Naive thymus-derived CD4-positive, alpha-beta T cell (primary cell): ENCODE results near the gene RHBDF1. TPM values are rescaled to one million over a fixed set of nuclear protein-coding genes. Genes with fewer than 3 reads are reported as not detected.

ENCODE experiments used
- ATAC-seq: fragments of 150-1000 bp; cut with Tn5 transposase; 2 replicates; pipeline ENCODE4 v1.10.0; 2021; ENCODE audit warnings: mild to moderate bottlenecking, moderate library complexity
- CTCF ChIA-PET: fragments of 350-600 bp; sonication (Branson Sonifier 250); formaldehyde crosslinking; loops from one replicate; lab custom pipeline; 2021; ENCODE audit warnings: antibody characterized with exemption; lab: Charles Lee
- POLR2A ChIA-PET: fragments of 350-600 bp; sonication (Branson Sonifier 250); formaldehyde crosslinking; loops from one replicate; lab custom pipeline; 2021; ENCODE audit warnings: antibody characterized with exemption, inconsistent platforms; lab: Charles Lee
- DNase-seq, 9 donors: peaks; one replicate each; pipeline versions ENCODE4 v3.0.0 to v3.0.0-alpha.2; 2020 to 2022; ENCODE audit warnings: mixed read lengths in 1 of 9
- H3K27ac ChIP-seq: one replicate; pipeline ENCODE4 v1.7.0; 2013; ENCODE audit warnings: mild to moderate bottlenecking, low read depth, low read length, moderate library complexity
- H3K27me3 ChIP-seq, 2 donors: one replicate each; pipeline ENCODE4 v1.7.0; 2013; ENCODE audit warnings: low read length in 2 of 2, mild to moderate bottlenecking in 2 of 2, moderate library complexity in 2 of 2; ENCODE audit not compliant: control insufficient read depth in 2 of 2, insufficient read depth in 2 of 2
- H3K36me3 ChIP-seq, 3 experiments: 1 replicate in 2 of 3; 2 replicates in 1 of 3; pipeline ENCODE4 v1.7.0; 2013; ENCODE audit warnings: low read length in 3 of 3, mild to moderate bottlenecking in 3 of 3, moderate library complexity in 1 of 3; ENCODE audit not compliant: insufficient read depth in 3 of 3, control insufficient read depth in 2 of 3
- H3K4me1 ChIP-seq, 2 donors: one replicate each; pipeline ENCODE4 v1.7.0; 2013; ENCODE audit warnings: low read length in 2 of 2, mild to moderate bottlenecking in 2 of 2, moderate library complexity in 1 of 2; ENCODE audit not compliant: control insufficient read depth in 2 of 2, insufficient read depth in 2 of 2
- H3K4me3 ChIP-seq: 2 replicates; pipeline ENCODE4 v1.7.0; 2013; ENCODE audit warnings: mild to moderate bottlenecking, low read length
- H3K9me3 ChIP-seq, 3 experiments: 1 replicate in 2 of 3; 2 replicates in 1 of 3; pipeline ENCODE4 v1.7.0; 2013; ENCODE audit warnings: low read length in 3 of 3; ENCODE audit not compliant: control insufficient read depth in 2 of 3
- H3K27ac Mint-ChIP-seq, 9 donors: one replicate each; pipeline ENCODE4 v1.8.0; 2020 to 2022; ENCODE audit warnings: mixed read lengths in 9 of 9, mild to moderate bottlenecking in 8 of 9, moderate library complexity in 5 of 9, inconsistent platforms in 2 of 9
- H3K27me3 Mint-ChIP-seq, 5 donors: one replicate each; pipeline ENCODE4 v1.8.0; 2021 to 2022; ENCODE audit warnings: mixed read lengths in 5 of 5, mild to moderate bottlenecking in 1 of 5
- H3K36me3 Mint-ChIP-seq, 5 donors: one replicate each; pipeline ENCODE4 v1.8.0; 2020 to 2022; ENCODE audit warnings: mixed read lengths in 5 of 5, mild to moderate bottlenecking in 3 of 5, inconsistent platforms in 1 of 5
- H3K4me1 Mint-ChIP-seq, 7 donors: one replicate each; pipeline ENCODE4 v1.8.0; 2020 to 2022; ENCODE audit warnings: mixed read lengths in 7 of 7, mild to moderate bottlenecking in 3 of 7, inconsistent platforms in 1 of 7
- H3K4me3 Mint-ChIP-seq, 10 donors: one replicate each; pipeline ENCODE4 v1.8.0; 2020 to 2022; ENCODE audit warnings: mild to moderate bottlenecking in 10 of 10, mixed read lengths in 10 of 10, moderate library complexity in 6 of 10, inconsistent platforms in 2 of 10
- H3K9me3 Mint-ChIP-seq, 11 donors: one replicate each; pipeline ENCODE4 v1.8.0; 2020 to 2022; ENCODE audit warnings: mixed read lengths in 11 of 11, mild to moderate bottlenecking in 4 of 11, inconsistent platforms in 1 of 11, moderate library complexity in 1 of 11
- intact Hi-C, 2 donors: fragments of 100-400 bp; cut with micrococcal nuclease; formaldehyde crosslinking; loops; one replicate each; pipeline ENCODE4 v1.15.1; 2023
- polyA plus RNA-seq, 2 donors: library from polyadenylated mRNA; unstranded; fragments of 300-500 nt; fragmentation: Illumina TruSeq; gene quantifications; one replicate each; pipeline ENCODE4 v1.2.3, GENCODE V29; 2021
- total RNA-seq, 6 experiments: library from RNA in 5 of 6; stranded (reverse) in 5 of 6; gene quantifications; 1 replicate in 5 of 6; 2 replicates in 1 of 6; pipeline ENCODE4 v1.2.3 and lab custom pipeline; 2021 to 2026

RHBDF1 gene
- total and polyA plus RNA-seq, 7 experiments from 2014 or later, result 0.66 to 1.6 TPM; not detected in 5

DNA sequence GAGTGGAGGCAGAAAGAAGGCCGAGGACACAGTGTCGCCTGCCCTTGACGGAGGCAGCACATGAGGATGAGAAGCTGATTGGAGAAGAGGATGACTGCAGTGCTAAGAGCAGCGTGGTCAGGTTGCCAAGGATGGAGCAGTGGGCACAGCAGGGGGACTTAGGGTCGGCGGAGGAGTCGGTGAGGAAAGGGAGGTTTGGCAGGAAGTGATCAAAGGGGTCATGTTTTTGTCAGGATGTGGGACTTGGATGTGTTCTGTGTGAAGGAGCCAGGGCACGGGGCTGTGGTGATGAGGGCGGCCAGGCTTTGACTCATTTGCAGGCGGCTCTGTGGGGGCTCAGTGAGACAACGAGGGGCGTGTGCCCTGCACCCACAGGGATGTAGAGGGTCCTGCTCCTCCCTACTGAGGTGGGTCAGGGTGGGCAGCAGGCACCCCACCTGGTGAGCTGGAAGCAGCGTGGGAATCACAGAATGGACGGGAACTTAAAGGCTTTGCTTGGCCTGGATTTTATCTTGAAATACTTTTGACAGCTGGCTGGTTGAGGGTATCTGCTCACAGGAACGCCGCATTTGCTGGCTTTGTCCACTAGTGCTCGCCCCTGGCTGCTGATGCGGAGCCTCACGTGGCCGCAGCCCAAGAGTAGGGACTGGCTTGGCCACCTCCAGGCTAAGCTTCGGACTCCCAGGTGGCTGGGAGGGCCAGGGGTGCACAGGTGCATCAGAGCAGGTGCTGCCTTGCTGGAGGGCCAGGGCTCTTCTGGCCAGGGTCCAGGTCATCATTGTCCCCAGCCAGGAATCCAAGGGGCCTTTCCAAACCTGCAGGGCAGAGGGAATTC is 11.6 kb upstream of the RHBDF1 start:
- Histone ChIP-seq H3K4me1 (peaks cover 10 to 11% of the 10 kb centered on the region in 2 donors), H3K9me3 (no peaks in the 10 kb centered on the region), H3K36me3 (peaks cover 0 to 67% (median 0%) of the 10 kb centered on the region in 3 experiments), H3K27ac (peak overlapping the region; percentile 59), H3K27me3 (no peaks in the 10 kb centered on the region), H3K4me3 (no peak overlapping the region)
- peaks cover 0 to 7% (median 4%) of the 10 kb centered on the region in 5 donors for H3K36me3 Mint-ChIP-seq
- CTCF ChIA-PET, result no interaction called here
- peaks cover 17 to 39% (median 28%) of the 10 kb centered on the region in 7 donors for H3K4me1 Mint-ChIP-seq
- no peak for DNase-seq
- peak overlapping the region; percentile 77 to 91 (median 82) for H3K27ac Mint-ChIP-seq
- intact Hi-C loops, result no loop called here
- H3K4me3 Mint-ChIP-seq, result peak overlapping the region in 8 of 10 donors; percentile 1 to 70 (median 47)
- H3K27me3 Mint-ChIP-seq, result no peaks in the 10 kb centered on the region
- no peak for ATAC-seq
- POLR2A ChIA-PET, result no interaction called here
- H3K9me3 Mint-ChIP-seq, result no peaks in the 10 kb centered on the region

GRCh38 chr16:83060-83603 is 10.7 kb upstream of the RHBDF1 start:
- Histone ChIP-seq H3K27ac (no peak overlapping the region), H3K4me1 (peaks cover 11 to 13% of the 10 kb centered on the region in 2 donors), H3K36me3 (peaks cover 0 to 58% (median 0%) of the 10 kb centered on the region in 3 experiments), H3K9me3 (no peaks in the 10 kb centered on the region), H3K4me3 (no peak overlapping the region), H3K27me3 (no peaks in the 10 kb centered on the region)
- DNase-seq (no peak), ATAC-seq (no peak)
- intact Hi-C loops, result no loop called here
- Mint-ChIP-seq H3K27me3 (no peaks in the 10 kb centered on the region), H3K36me3 (peaks cover 0 to 7% (median 4%) of the 10 kb centered on the region in 5 donors), H3K27ac (peak overlapping the region in 7 of 9 donors; percentile 14 to 86 (median 30)), H3K9me3 (peaks cover 0 to 1% (median 0%) of the 10 kb centered on the region in 11 donors), H3K4me1 (peaks cover 17 to 43% (median 34%) of the 10 kb centered on the region in 7 donors), H3K4me3 (peak overlapping the region in 1 of 10 donors; percentile 70)
- ChIA-PET CTCF (no interaction called here), POLR2A (no interaction called here)

- H3K36me3 ChIP-seq, result peaks cover 0 to 25% (median 0%) of the 10 kb centered on the region in 3 experiments
- no peak overlapping the region for H3K27ac ChIP-seq
- peaks cover 0 to 7% (median 0%) of the 10 kb centered on the region in 5 donors for H3K36me3 Mint-ChIP-seq
- H3K4me1 Mint-ChIP-seq, result peaks cover 18 to 53% (median 35%) of the 10 kb centered on the region in 7 donors
- H3K4me3 ChIP-seq, result no peak overlapping the region
- DNase-seq, result no peak
- intact Hi-C loops, result loop anchor here in 1 of 2 donors (2.0 kb wide), 1 partner anchor 17 kb away; no protein-coding TSS in a partner anchor
- peak overlapping the region in 8 of 9 donors; percentile 5 to 89 (median 84) for H3K27ac Mint-ChIP-seq
- CTCF ChIA-PET, result interaction anchor here (0.6 to 0.9 kb wide), 2 partner anchors 15 to 281 kb away, joined by 3 read pairs; no protein-coding TSS in a partner anchor
- H3K9me3 ChIP-seq, result no peaks in the 10 kb centered on the region
- peaks cover 0 to 7% (median 6%) of the 10 kb centered on the region in 5 donors for H3K27me3 Mint-ChIP-seq
- ATAC-seq, result no peak
- peaks cover 0 to 1% (median 0%) of the 10 kb centered on the region in 11 donors for H3K9me3 Mint-ChIP-seq
- H3K27me3 ChIP-seq, result no peaks in the 10 kb centered on the region
- peaks cover 16 to 21% of the 10 kb centered on the region in 2 donors for H3K4me1 ChIP-seq
- H3K4me3 Mint-ChIP-seq, result peak overlapping the region; percentile 84 to 93 (median 90)
- POLR2A ChIA-PET, result no interaction called here
These were observed 7.0 kb upstream of the RHBDF1 start for GRCh38 chr16:79151-80054.

DNA sequence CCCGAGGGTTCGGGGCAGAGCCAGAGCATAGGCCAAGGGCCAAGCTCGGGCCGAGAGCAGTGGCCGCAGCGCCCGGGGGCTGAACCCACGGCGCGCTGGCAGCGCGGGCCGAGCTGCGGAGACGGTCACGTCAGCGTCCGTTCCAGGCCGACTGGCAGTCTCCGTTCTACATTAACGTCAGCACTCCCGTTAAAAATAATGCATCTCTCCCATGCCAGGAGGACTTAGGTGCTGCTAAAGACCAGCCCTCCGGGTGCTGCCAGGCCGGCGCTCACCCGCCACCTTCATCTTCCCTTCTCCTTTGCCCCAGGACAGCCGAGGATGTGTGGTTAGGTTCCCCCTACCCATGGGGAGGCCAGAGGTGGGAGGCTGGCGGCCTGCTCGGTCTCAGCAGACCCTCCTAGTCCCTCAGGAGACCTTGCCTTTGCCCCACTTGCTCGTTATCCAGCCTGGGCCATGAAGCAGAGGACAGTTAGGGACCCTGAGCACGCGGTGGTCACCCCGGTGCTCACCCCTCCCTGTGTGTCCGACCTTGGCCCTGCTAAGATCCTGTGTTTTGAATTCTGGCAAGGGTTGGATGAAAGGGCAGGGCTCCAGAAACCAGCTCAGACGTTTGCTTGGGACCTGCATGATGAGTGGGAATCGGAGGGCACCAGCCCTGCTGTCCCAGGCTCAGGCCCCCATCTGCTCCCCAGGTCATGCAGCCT is 6.2 kb upstream of the RHBDF1 start:
- CTCF ChIA-PET, result interaction anchor here (0.6 to 0.9 kb wide), 2 partner anchors 282 to 1329 kb away, joined by 3 read pairs; no protein-coding TSS in a partner anchor
- H3K27me3 ChIP-seq, result no peaks in the 10 kb centered on the region
- ATAC-seq (peak; percentile 24), DNase-seq (no peak)
- no peaks in the 10 kb centered on the region for H3K9me3 ChIP-seq
- peak overlapping the region; percentile 84 for H3K4me3 ChIP-seq
- H3K27ac Mint-ChIP-seq, result peak overlapping the region; percentile 62 to 89 (median 84)
- peaks cover 0 to 3% (median 0%) of the 10 kb centered on the region in 5 donors for H3K36me3 Mint-ChIP-seq
- H3K4me1 Mint-ChIP-seq, result peaks cover 11 to 45% (median 30%) of the 10 kb centered on the region in 7 donors
- peaks cover 4 to 15% (median 8%) of the 10 kb centered on the region in 5 donors for H3K27me3 Mint-ChIP-seq
- peaks cover 0 to 19% (median 0%) of the 10 kb centered on the region in 3 experiments for H3K36me3 ChIP-seq
- peak overlapping the region; percentile 84 to 93 (median 90) for H3K4me3 Mint-ChIP-seq
- peaks cover 0 to 1% (median 0%) of the 10 kb centered on the region in 11 donors for H3K9me3 Mint-ChIP-seq
- peaks cover 14 to 15% of the 10 kb centered on the region in 2 donors for H3K4me1 ChIP-seq
- intact Hi-C loops, result loop anchor here (1.0 to 2.0 kb wide), 2 partner anchors 18 to 25 kb away; partner anchors contain the start of genes POLR3K (in 2 of the 2) and SNRNP25 (in 2 of the 2)
- POLR2A ChIA-PET, result no interaction called here
- H3K27ac ChIP-seq, result peak overlapping the region; percentile 71

DNA sequence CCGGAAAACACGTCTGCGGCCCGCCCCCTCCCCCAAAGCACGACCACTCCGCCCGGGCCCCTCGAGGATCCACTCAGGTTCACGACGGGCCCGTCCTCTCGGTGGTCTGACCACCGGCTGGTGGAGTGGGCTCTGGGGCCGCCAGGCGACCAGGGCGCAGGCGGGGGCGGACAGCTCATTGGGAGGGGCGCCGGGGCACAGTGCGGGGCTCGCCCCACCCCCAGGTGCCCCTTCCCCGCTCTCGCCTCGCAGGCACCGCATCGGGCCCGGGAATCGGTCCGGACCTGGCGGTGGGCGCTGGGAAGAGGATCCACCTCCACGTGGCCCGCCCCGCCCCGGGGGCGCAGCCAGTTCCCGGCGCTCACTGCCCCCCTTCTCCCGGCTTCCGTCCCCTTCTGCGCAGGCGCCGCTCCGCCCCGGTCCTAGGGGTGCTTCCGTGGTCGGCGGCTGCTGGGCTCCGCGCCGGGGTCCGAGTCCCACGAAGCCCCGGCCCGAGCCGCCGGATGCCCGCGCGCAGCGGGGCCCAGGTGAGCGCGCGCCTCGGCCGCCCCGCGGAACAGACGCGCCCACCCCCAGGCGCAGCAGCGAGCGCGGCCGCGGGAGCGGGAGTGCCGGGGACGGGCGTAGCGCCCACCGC is 5.5 kb upstream of the RHBDF1 start, which contains the start of gene MPG:
Gene MPG, plus strand, starts transcription at position 419 of the 637 bp plus-strand sequence. Its CDS starts 85 bp downstream, at position 504.
- DNase-seq (peak; percentile 67 to 94 (median 77)), ATAC-seq (peak; percentile 89)
- POLR2A ChIA-PET, result interaction anchor here (0.5 to 1.6 kb wide), 3 partner anchors 17 to 314 kb away, joined by 3 to 5 read pairs (median 3); no protein-coding TSS in a partner anchor
- H3K27ac ChIP-seq, result peak within 1 kb of the TSS; percentile 71
- peak within 1 kb of the TSS; percentile 84 for H3K4me3 ChIP-seq
- CTCF ChIA-PET, result interaction anchor here (0.6 to 3.1 kb wide), 2 partner anchors 12 to 1329 kb away, joined by 3 to 9 read pairs; no protein-coding TSS in a partner anchor
- peak within 1 kb of the TSS; percentile 62 to 89 (median 84) for H3K27ac Mint-ChIP-seq
- H3K36me3 ChIP-seq, result peaks cover 0 to 16% (median 0%) of the 10 kb centered on the region in 3 experiments
- H3K27me3 Mint-ChIP-seq, result peaks cover 8 to 21% (median 11%) of the 10 kb centered on the region in 5 donors
- intact Hi-C loops, result loop anchor here (1.0 to 2.0 kb wide), 2 partner anchors 19 to 25 kb away; partner anchors contain the start of genes POLR3K (in 2 of the 2) and SNRNP25 (in 2 of the 2)
- H3K4me3 Mint-ChIP-seq, result peak within 1 kb of the TSS; percentile 84 to 93 (median 90)
- peaks cover 0 to 4% (median 0%) of the 10 kb centered on the region in 5 donors for H3K36me3 Mint-ChIP-seq
- H3K9me3 ChIP-seq, result no peaks in the 10 kb centered on the region
- peaks cover 0 to 1% (median 0%) of the 10 kb centered on the region in 11 donors for H3K9me3 Mint-ChIP-seq
- H3K4me1 Mint-ChIP-seq, result peaks cover 11 to 42% (median 30%) of the 10 kb centered on the region in 7 donors
- no peaks in the 10 kb centered on the region for H3K27me3 ChIP-seq
- H3K4me1 ChIP-seq, result peaks cover 14 to 15% of the 10 kb centered on the region in 2 donors
